ENCODE measurements around the gene ASXL3. TPM values are rescaled to one million over a fixed set of nuclear protein-coding genes. Genes with fewer than 3 reads are reported as not detected.

ASXL3 gene
- polyA plus RNA-seq, 1 donor from 2014 or later = 15.2 TPM

DNA sequence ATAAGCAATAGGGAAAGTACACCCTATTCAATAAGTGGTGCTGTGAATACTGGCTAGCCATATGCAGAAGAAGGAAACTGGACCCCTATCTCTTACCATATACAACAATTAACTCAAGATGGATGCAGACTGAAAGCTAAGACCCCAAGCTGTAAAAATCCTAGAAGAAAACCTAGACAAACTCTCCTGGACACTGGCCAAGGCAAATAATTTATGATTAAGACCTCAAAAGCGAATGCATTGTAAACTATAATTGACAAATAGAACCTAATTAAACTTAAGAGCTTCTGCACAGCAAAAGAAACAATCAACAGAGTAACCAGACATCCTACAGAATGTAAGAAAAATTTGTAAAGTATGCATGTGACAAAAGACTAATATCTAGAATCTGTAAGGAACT lies 41.1 kb upstream of the ASXL3 start:
- Histone ChIP-seq H3K27me3 (ENCODE audit: insufficient read depth, low read depth, low read length) (no peaks in the 10 kb centered on the region), H3K9me2 (ENCODE audit: insufficient read depth, low read length) (no peaks in the 10 kb centered on the region), H2AFZ (ENCODE audit: low read depth, low read length) (no peak overlapping the region), H3K79me2 (replicated peaks; ENCODE audit: insufficient read depth, low read length) (no peaks in the 10 kb centered on the region), H3F3A (ENCODE audit: insufficient read depth, low read length, poor library complexity, severe bottlenecking) (no peaks in the 10 kb centered on the region), H3K4me3 (ENCODE audit: low read length) (no peak overlapping the region), H3K9ac (ENCODE audit: low read length) (no peak overlapping the region), H3K4me2 (ENCODE audit: low read length) (no peak overlapping the region), H3K9me3 (ENCODE audit: low read length) (no peaks in the 10 kb centered on the region), H3K36me3 (ENCODE audit: insufficient read depth, low read length) (no peaks in the 10 kb centered on the region), H4K20me1 (ENCODE audit: insufficient read depth) (no peaks in the 10 kb centered on the region), H3K27ac (ENCODE audit: low read length) (no peak overlapping the region)
- TF ChIP-seq, protein P1, sequence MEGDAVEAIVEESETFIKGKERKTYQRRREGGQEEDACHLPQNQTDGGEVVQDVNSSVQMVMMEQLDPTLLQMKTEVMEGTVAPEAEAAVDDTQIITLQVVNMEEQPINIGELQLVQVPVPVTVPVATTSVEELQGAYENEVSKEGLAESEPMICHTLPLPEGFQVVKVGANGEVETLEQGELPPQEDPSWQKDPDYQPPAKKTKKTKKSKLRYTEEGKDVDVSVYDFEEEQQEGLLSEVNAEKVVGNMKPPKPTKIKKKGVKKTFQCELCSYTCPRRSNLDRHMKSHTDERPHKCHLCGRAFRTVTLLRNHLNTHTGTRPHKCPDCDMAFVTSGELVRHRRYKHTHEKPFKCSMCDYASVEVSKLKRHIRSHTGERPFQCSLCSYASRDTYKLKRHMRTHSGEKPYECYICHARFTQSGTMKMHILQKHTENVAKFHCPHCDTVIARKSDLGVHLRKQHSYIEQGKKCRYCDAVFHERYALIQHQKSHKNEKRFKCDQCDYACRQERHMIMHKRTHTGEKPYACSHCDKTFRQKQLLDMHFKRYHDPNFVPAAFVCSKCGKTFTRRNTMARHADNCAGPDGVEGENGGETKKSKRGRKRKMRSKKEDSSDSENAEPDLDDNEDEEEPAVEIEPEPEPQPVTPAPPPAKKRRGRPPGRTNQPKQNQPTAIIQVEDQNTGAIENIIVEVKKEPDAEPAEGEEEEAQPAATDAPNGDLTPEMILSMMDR (IDR thresholded peaks at IDR 0.05; ENCODE audit: poor library complexity, severe bottlenecking) = no peak
- no peak for TF ChIP-seq SMC3 (conservative IDR thresholded peaks at IDR 0.05; ENCODE audit: poor library complexity)
- no peak for TF ChIP-seq TAF1 (IDR thresholded peaks at IDR 0.05; ENCODE audit: low read depth)
- no peak for TF ChIP-seq EP300 (conservative IDR thresholded peaks at IDR 0.05; ENCODE audit: poor library complexity, severe bottlenecking)
- TF ChIP-seq POLR2AphosphoS5 (IDR thresholded peaks at IDR 0.05) = no peak
- TF ChIP-seq EZH2 (IDR thresholded peaks at IDR 0.05; ENCODE audit: borderline replicate concordance, insufficient read depth, low read length, poor library complexity, severe bottlenecking) = no peak
- TF ChIP-seq, protein P2, sequence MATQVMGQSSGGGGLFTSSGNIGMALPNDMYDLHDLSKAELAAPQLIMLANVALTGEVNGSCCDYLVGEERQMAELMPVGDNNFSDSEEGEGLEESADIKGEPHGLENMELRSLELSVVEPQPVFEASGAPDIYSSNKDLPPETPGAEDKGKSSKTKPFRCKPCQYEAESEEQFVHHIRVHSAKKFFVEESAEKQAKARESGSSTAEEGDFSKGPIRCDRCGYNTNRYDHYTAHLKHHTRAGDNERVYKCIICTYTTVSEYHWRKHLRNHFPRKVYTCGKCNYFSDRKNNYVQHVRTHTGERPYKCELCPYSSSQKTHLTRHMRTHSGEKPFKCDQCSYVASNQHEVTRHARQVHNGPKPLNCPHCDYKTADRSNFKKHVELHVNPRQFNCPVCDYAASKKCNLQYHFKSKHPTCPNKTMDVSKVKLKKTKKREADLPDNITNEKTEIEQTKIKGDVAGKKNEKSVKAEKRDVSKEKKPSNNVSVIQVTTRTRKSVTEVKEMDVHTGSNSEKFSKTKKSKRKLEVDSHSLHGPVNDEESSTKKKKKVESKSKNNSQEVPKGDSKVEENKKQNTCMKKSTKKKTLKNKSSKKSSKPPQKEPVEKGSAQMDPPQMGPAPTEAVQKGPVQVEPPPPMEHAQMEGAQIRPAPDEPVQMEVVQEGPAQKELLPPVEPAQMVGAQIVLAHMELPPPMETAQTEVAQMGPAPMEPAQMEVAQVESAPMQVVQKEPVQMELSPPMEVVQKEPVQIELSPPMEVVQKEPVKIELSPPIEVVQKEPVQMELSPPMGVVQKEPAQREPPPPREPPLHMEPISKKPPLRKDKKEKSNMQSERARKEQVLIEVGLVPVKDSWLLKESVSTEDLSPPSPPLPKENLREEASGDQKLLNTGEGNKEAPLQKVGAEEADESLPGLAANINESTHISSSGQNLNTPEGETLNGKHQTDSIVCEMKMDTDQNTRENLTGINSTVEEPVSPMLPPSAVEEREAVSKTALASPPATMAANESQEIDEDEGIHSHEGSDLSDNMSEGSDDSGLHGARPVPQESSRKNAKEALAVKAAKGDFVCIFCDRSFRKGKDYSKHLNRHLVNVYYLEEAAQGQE (IDR thresholded peaks at IDR 0.05; ENCODE audit: borderline replicate concordance) = no peak
- TF ChIP-seq RAD21 (conservative IDR thresholded peaks at IDR 0.05) = no peak
- no peak for TF ChIP-seq MXI1 (conservative IDR thresholded peaks at IDR 0.05; ENCODE audit: poor library complexity, severe bottlenecking)

DNA sequence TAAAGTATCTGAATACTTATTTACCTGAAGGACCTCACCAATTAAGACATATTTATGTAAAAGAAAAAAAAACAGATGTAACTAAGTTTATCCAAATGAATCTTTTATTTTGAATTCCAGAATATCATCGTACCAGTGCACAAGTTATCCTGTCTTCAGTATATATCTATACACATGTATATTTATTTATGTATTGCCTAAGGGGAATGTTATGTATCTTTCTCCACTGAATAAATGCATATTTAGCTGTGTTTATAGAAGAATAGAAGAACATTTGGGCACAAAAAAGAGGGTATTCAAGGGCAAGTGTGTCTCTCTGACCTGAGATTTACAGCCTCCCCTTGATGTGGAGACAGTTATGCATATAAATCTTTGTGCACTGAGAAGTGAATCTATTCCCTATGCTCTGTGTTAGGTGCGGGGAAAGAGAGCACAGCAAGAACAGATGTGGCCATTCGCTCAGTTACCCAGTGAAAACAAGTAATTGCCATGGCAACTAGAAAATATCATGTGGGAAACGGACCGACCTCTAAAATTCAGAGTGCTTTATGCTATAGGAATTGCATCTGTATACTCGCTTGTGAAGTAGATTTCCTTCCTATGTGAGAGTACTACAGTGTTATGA lies 39.5 kb upstream of the ASXL3 start:
- Histone ChIP-seq H3K4me3 (ENCODE audit: low read length) (no peak overlapping the region), H3K27me3 (ENCODE audit: insufficient read depth, low read depth, low read length) (no peaks in the 10 kb centered on the region), H3F3A (ENCODE audit: insufficient read depth, low read length, poor library complexity, severe bottlenecking) (no peaks in the 10 kb centered on the region), H3K79me2 (replicated peaks; ENCODE audit: insufficient read depth, low read length) (no peaks in the 10 kb centered on the region), H3K9me2 (ENCODE audit: insufficient read depth, low read length) (no peaks in the 10 kb centered on the region), H3K4me2 (ENCODE audit: low read length) (no peak overlapping the region), H3K36me3 (ENCODE audit: insufficient read depth, low read length) (no peaks in the 10 kb centered on the region), H4K20me1 (ENCODE audit: insufficient read depth) (no peaks in the 10 kb centered on the region), H3K9me3 (ENCODE audit: low read length) (no peaks in the 10 kb centered on the region), H2AFZ (ENCODE audit: low read depth, low read length) (no peak overlapping the region), H3K27ac (ENCODE audit: low read length) (no peak overlapping the region), H3K9ac (ENCODE audit: low read length) (no peak overlapping the region)
- TF ChIP-seq MXI1 (conservative IDR thresholded peaks at IDR 0.05; ENCODE audit: poor library complexity, severe bottlenecking) (no peak), RAD21 (conservative IDR thresholded peaks at IDR 0.05) (no peak), SMC3 (conservative IDR thresholded peaks at IDR 0.05; ENCODE audit: poor library complexity) (no peak), EP300 (conservative IDR thresholded peaks at IDR 0.05; ENCODE audit: poor library complexity, severe bottlenecking) (no peak), EZH2 (IDR thresholded peaks at IDR 0.05; ENCODE audit: borderline replicate concordance, insufficient read depth, low read length, poor library complexity, severe bottlenecking) (no peak)
- TF ChIP-seq, protein P2 (IDR thresholded peaks at IDR 0.05; ENCODE audit: borderline replicate concordance) = no peak

All from neural cell (in vitro differentiated cells).